GM12874 (cell line): Measurements from ENCODE around the gene DPCD.

ENCODE experiments used
- TF ChIP-seq, protein P1 (sequence below): IDR thresholded peaks from 2 replicates; pipeline ENCODE4 v1.5.1; 2011; ENCODE audit warnings: low read depth, mild to moderate bottlenecking, control low read depth, low read length, moderate library complexity; ENCODE audit not compliant: insufficient read depth

Gene DPCD

DNA sequence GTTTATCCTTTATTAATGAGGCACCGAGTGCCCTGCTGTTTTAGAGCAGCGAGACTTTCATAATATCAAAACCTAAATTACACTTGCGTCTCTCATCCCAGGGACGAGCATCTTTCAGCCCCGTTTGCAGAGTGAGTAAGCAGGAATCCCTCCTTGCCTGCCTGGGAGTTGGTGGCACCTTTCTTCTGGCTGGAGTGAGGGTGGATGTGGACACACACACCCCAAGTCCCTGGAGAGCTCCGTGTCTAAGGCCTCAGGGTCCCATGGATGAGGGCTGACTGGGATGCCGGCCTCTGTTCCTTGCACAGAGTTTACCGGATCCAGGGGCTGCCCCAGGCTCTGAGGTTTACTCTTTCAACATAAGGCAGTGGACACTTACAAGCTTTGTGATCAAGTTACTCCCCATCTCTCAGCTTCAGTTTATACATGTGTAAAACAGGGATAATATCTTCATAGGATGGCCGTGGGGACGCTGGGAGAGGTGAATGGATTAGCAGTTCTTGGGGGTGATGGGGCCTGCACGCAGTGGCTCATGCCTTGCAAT lies 24.6 kb upstream of the DPCD start:
- TF ChIP-seq, protein P1, sequence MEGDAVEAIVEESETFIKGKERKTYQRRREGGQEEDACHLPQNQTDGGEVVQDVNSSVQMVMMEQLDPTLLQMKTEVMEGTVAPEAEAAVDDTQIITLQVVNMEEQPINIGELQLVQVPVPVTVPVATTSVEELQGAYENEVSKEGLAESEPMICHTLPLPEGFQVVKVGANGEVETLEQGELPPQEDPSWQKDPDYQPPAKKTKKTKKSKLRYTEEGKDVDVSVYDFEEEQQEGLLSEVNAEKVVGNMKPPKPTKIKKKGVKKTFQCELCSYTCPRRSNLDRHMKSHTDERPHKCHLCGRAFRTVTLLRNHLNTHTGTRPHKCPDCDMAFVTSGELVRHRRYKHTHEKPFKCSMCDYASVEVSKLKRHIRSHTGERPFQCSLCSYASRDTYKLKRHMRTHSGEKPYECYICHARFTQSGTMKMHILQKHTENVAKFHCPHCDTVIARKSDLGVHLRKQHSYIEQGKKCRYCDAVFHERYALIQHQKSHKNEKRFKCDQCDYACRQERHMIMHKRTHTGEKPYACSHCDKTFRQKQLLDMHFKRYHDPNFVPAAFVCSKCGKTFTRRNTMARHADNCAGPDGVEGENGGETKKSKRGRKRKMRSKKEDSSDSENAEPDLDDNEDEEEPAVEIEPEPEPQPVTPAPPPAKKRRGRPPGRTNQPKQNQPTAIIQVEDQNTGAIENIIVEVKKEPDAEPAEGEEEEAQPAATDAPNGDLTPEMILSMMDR, result no peak

DNA sequence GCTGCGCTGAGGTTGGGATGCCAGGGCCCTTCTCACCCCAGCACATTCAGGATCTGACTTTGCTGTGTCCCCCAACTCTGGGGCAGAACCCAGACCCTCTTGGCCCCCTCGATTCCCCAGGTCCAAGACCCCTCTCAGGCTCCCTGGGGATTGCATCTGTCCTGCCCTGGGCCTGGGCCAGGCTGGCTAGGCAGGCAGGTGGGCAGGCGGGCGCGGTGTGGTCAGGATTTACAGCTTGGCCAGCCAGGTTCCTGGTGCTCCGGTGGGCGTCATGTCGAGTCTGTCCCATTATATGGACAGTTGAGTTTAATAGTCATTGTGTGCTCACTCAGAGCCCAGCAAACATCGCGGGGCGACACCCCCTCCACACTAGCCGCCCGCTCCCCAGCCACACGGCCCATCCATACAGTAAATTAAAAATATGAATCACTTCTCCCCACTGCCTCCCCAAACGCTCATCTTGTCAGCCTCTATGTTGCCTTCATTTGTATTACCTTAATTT lies 23.6 kb upstream of the DPCD start:
- TF ChIP-seq, protein P1, result no peak

DNA sequence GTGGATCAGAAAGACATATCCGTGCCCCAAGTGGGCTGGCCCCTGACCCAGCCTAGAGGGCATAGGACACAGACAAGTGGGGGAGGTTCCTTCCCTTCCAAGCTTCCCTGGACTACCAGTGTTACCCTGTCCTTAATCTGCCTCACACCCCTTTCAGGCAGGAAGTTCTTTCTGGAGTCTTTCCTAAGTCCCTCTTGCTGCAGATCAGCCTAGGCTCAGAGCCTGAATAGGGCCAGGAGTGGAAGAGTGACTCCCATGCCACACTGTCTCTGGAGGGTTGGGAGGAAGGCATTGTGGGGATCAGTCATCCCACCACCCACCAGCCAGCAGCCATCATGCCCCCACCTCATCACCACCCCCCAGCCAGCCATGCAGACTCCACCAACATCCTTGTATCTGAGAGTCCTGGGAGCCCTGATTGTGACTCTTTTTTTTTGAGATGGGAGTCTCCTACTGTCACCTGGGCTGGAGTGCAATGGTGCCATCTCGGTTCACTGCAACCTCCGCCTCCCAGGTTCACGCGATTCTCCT lies 22.7 kb upstream of the DPCD start:
- TF ChIP-seq, protein P1, result no peak

DNA sequence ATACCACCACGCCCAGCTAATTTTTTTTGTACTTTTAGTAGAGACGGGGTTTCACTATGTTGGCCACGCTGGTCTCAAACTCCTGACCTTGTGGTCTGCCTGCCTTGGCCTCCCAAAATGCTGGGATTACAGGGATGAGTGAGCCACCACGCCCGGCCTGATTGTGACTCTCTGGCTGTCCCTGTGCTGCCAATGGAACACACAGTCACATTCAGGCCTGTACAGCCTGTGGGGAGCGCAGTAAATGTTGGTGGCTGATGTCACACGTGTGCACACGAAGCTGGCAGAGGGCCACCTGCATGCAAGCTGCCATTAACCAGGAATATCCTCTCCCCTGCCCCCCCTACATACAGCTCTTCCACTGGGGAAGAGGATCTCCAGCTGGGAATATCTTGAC lies 22.2 kb upstream of the DPCD start:
- TF ChIP-seq, protein P1, result no peak

DNA sequence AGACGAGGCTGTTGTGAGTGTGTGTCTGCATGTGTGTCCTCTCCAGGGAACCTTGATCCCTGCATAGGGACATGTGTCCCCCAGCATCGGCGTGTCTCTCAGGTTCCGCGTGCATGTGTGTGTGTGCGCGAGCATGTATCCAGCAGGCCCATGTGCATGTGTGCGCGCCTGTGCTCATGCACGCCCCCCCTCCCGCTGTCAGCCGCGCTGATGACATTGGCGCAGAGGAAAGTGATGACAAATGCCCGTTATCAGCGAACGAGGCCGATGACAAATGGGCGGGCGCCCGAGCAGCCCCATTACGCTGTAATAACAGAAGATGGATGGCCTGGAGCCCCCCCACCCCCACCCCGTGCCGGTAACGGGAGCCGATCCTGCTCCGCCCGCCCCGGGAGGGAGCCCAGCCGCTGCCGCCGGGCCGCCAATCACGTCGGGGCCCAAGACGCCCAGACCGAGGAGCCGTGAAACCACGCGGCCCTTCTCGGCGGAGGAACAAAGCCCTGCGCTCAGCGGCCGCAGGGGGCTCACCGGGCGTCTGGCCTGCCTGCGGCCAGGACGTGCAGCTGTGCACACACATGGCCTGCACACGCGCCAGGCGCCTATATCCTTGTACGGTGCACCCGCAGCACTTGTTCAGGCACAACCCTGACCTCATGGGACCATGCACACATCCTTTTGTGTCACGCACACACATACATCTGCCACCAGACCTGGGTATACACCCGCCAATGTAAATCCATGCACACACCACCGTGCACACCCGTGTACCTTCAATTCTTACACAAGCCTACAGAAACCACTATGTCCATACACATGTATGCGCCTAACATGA lies 21.6 kb upstream of the DPCD start:
- TF ChIP-seq, protein P1, result no peak

DNA sequence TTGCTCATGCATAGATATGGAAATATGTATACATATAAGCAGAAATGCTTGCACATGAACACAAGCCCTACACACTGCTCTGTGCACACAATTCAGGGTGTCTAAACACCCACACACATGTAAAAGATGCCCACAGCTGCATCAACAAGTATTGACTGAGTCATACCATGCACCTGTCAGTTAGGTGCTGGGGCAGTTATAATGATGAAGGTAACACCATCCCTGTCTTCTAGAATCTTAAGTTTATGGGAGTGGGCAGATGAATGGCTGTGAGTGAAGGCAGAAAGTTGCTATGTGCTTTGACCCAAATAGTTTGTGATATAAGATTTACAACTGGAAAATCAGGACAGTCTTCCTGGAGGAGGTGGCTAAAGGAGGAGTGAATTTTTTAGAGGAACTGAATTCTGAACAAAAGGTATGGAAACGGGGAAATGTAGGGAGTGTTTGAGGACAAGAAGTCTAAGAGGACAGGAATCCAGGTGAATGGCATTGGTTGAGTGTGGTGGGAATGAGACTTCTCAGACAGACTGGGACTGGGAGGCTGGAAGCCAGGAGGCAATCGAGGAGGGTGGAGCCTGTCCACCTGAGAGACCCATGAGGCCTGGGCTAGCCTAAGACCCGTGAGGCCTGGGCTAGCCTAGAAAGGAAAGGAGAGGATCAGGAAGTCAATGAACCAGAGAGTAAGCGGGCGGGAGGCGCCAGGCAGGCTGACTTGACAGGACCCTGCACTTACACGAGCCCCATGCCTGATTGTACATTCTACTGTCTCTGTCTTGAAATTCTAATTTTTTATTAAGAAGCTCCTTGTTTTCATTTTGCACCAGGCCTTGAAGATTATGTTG lies 20.7 kb upstream of the DPCD start:
- TF ChIP-seq, protein P1, result no peak
